Gastroesophageal sphincter (tissue), 3 donors: ENCODE data around the gene PACS1.

Experiments used
- CTCF ChIP-seq, 4 experiments: fragments of 200-600 bp in 2 of 4; fragments of 450-650 bp in 2 of 4; sonication (generic) in 1 of 4; IDR thresholded peaks; one replicate each; pipeline ENCODE4 v1.5.1; 2017 to 2019; ENCODE audit warnings: antibody characterized with exemption in 4 of 4, mild to moderate bottlenecking in 2 of 4, moderate library complexity in 2 of 4
- EP300 ChIP-seq: sonication (generic); formaldehyde crosslinking; IDR thresholded peaks from one replicate; pipeline ENCODE4 v1.6.1; 2017; ENCODE audit warnings: antibody characterized with exemption, mild to moderate bottlenecking
- POLR2AphosphoS5 ChIP-seq: sonication (generic); formaldehyde crosslinking; IDR thresholded peaks from one replicate; pipeline ENCODE4 v1.6.1; 2017; ENCODE audit warnings: antibody characterized with exemption

DNA sequence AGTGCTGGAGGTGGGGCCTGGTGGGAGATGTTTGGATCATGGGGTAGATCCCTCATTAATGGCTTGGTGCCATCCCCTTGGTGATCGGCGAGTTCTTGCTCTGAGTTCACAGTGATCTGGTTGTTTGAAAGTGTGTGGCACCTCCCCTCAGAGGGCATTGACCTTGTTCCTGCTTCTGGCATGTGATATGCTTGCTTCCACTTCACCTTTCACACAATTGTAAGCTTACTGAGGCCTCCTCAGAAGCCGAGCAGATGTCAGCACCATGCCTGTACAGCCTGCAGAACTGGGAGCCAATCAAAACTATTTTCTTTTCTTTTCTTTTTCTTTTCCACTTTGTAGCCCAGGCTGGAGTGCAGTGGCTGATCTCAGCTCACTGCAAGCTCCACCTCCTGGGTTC is 32.7 kb upstream of the PACS1 start:
- TF ChIP-seq CTCF (IDR thresholded peaks at IDR 0.05) (no peak), EP300 (no peak), POLR2AphosphoS5 (no peak)
